Measurements from ENCODE around the gene DNMT3A.
A peak's percentile ranks its signal among the peaks of the same experiment; 100 is the strongest.

DNMT3A gene

DNA sequence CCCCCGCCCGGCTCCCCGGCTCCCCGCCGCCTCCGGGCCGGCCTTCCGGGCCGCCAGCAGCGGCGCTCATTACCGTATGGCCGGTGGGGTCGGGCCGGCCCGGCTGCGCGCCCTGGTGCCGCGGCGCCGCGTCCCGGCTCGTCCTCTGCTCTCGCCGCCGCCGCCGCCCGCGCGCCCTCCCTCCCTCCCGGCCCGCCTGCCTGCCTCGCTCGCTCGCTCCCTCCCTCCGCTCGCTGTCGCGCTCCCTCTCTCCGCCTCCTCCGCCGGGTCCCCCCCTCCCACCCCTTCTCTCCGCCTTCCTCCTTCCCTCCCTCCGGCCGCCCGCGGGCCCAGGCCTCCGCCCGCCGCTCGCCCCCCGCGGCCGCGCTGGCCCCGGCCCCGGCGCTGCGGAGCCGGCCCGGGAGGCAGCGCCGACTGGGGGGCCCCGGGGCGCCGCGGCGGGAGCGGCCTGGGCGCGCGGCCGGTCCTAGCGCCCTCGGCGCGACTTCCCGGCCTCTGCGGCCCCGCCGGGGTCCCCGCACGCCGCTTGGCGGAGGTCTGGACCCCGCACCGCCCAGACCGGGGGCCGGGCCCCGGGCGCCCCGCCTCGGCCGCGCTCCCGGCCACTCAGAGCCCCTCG lies at the start of gene DNMT3A:
Gene DNMT3A, minus strand, starts transcription at position 173 of the 619 bp plus-strand sequence. CDS start 27,941 bp downstream, outside the sequence.
- DNase-seq: peak; percentile 58 to 59

DNA sequence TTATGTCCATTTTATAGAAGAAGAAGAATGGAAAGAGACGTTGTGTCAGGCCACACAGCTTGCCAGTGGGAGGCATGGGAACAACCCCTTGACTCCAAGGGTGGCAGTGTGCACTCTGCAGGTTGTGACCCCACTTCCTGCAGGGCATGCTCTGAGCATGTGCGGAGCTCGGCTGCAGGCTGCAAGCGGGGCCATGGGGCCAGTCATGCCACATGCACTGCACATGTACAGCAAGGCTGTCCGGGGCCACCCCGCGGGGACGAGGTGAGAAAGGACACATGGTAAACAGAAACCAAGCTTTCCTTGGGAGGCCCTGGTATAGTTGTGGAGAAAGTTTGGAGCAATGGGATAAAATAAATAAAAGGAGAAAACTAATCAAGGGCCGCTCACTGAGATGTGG lies 47.4 kb upstream of the DNMT3A start:
- no peak for DNase-seq

GRCh38 chr2:25388491-25388890 lies 46.8 kb upstream of the DNMT3A start:
- no peak for DNase-seq

DNA sequence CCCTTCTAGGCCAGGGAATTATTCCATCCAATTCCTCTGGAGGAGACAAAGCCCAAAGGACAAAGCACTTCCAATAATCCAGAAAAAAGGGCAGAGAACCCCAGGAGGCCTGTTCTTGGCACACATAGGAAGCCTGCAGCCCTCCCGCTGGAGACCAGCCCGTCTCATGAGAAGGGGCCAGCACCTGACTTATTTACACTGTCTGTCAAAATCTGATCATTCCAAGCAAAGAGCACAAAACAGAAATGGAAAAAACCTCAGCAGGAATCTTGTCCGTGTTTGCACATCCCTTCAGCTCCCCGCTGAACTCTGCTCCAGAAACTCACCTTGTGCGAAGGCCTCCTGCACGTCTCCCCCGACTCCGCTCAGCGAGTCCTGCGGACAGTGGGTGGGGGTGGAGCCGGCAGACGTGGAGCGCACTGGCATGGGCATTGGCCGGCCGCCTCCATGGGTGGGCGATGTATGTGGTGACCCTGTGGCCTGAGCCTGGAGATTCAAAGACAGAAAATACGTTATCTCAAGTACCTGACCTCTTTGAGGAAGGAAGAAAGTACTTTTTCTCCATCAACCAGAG lies 46.2 kb upstream of the DNMT3A start:
- no peak for DNase-seq

DNA sequence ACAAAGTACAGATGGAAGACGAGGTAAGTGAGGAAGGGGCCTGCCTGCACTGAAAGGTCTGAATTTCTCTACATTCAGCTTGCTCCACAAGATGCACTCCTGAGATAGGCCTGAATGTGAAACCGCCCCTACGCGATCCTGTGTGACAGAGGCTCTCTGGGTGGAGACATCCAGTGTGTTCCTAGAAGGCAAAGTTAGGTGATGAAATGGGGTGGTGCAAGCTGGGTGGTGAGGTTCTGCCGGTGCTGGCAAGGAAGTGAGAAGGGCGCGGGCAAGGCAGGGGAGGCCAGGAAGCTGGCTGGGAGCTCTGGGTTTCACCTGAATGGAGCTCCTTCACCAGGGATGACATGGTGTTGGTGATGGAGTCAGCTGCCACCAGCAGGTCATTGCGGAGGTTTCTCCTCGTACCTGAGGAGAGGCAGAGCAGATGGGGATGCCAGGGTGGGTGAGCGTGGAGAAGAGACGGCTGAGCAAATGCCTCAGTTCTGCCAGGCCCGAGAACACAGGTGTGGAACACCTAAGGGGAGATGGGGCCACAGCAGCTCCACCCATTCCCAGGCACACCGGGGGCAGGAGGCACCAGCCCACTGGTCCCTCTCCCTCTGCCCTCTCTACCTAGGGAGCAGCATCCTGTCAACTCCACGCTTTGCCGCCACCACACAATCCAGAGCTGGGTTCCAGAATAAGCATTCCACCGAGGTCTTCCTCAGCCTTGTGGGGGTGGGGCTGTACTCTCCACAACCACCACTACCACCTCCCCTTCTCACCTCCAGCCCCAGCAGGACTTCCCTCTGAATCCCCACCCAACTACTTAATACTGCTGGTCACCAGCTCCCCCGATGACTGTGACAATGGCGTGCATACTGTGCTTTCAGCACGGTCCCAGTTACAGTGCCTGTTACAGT lies 45.5 kb upstream of the DNMT3A start:
- DNase-seq: no peak

DNA sequence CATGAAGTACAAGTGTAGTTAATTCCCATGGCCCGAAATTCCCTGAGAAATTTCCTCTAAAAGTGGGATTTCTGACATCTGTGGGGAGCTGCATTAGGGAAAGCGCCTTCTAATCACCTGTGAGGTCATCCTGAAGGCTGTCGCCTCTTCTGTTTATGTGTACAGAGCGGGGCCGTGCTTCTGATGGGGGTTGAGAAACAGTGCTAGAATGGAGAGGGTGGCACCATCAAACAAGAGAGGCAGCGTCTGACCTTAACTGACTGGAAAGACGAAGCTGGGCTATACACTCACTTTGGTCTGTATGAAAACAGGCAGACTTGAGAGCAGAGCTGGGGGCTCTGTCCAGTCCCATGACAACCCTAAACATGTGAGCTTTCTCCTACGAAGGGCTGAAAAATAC lies 44.2 kb upstream of the DNMT3A start:
- no peak for DNase-seq

DNA sequence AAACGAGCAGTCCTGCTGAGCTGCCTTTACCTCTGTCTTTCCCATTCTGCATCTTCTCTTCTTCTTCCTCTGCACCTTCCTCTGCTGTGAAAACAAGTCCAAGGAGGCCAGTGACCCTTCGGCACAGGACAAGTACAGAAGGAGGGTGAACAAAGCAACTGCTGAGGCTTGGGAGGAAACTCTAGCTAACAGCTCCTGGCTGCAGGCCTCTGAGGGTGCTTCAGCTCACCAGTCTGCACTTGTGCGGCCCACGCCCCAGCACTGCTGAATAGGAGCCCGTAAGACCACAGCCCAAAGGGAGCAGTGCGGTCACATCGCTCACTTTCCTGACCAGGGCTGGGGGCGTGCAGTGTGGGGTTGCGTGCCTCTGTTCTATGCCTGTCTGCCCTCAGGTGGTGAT lies 42.1 kb upstream of the DNMT3A start:
- DNase-seq: no peak

- DNase-seq: no peak
Measured at GRCh38 chr2:25381502-25381901, 39.8 kb upstream of the DNMT3A start.

DNA sequence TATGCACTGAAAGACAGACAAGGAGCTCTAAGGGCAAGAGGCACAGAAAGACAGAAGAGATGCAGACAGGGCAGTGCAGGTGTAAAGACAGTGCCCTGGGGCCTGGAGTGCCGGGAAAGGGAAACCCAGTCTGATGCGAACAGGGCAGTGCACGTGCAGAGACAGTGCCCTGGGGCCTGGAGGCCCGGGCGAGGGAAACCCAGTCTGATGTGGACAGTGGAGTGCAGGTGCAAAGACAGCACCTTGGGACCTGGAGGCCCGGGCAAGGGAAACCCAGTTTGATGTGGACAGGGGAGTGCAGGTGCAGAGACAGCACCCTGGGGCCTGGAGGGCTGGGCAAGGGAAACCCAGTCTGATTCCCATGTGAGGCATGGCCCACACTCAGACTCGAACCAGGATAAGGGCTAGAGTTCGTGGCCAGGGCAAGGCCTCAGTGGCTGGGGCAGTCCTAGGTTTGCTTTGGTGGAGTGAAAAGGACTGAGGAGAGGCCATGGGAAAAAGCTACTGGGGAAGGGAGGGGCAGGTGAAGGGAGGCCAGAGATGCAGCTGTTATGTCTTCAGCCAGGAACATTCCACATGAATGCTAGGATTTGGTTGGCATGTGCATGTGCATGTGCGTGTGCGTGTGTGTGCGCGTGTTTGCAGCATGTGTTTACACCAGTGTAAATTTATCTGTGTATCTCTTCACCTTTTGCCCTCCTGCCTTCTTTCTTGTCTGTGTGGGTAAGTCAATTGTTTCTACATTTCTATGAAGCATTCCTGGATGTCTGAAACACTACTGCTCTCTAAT lies 39.1 kb upstream of the DNMT3A start:
- no peak for DNase-seq

DNA sequence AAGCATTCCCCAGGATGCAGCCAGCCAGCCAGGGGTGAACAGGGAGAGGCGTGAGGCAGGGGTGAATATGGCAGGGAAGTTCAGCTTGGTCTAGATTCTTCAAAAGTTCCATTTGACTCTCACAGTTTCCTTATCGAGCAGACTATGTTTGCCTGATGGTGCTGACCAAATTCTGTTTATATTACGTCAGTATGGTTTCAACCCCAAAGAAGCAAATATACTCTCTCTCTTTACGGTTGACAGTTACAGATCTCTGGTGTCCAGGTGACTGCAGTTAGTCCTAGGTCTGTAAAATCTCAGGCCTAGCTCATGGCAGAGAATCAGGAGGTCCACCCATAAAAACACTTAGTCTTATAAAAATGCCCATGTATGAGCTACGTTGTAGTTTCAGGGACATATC lies 38.3 kb upstream of the DNMT3A start:
- no peak for DNase-seq

DNA sequence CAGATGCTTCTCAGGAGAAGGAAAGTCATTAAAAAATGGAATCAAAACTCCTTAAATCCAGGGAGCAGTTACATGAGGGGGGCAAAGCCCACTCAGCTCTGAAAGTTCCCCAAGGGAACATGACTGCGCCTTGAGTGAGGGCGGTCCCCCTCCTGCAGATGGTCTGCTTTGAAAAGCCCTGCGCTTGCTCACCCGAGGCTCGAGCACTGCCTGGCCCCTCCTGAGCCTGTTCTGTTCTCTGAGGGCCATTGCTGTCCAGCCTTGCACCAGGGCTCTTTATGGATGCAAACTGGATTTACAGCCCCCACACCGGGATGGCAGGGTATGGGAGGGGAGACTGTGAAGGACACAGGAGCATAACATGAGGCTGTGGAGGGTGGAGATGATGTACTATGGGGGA lies 37.8 kb upstream of the DNMT3A start:
- DNase-seq: no peak

- DNase-seq: no peak
Measured at GRCh38 chr2:25378731-25379490, 37.2 kb upstream of the DNMT3A start.

DNA sequence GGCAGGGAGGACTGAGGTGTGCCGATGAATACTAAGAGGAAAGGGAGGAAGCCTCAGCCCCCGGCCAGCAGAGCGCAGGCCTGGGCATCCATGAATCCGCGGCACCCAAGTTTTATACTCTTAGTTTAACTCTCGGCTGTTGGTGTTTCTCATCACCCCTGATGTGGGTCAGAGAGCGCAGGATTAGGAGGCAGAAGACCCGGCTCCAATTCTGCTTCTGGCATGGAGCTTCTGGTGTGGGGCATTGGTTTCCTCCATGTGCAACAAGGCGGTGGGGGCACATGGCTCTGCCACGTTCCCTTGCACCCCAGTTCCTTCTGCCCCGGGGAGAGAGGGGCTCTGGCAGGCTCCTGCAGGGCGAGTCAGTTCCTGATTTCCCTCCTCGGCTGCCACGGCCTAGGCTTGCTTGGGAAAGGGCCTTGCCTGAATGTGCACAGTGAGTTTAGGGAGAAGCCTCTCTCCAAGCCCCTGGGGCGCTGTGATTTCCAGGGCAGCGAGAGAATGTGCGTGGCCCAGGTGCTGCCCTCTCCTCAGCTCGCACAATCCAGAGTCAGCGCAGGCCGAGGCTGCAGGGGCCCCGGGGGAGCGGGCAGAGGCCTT lies 36.2 kb upstream of the DNMT3A start:
- no peak for DNase-seq

- DNase-seq: peak; percentile 91 to 92
Measured at GRCh38 chr2:25376750-25377621, 35.3 kb upstream of the DNMT3A start.

- DNase-seq: no peak
Measured at GRCh38 chr2:25375989-25376545, 34.3 kb upstream of the DNMT3A start.

GRCh38 chr2:25375371-25375988 lies 33.8 kb upstream of the DNMT3A start:
- no peak for DNase-seq

GRCh38 chr2:25374827-25375226 lies 33.1 kb upstream of the DNMT3A start:
- no peak for DNase-seq

- no peak for DNase-seq
Measured at GRCh38 chr2:25374411-25374810, 32.7 kb upstream of the DNMT3A start.

DNA sequence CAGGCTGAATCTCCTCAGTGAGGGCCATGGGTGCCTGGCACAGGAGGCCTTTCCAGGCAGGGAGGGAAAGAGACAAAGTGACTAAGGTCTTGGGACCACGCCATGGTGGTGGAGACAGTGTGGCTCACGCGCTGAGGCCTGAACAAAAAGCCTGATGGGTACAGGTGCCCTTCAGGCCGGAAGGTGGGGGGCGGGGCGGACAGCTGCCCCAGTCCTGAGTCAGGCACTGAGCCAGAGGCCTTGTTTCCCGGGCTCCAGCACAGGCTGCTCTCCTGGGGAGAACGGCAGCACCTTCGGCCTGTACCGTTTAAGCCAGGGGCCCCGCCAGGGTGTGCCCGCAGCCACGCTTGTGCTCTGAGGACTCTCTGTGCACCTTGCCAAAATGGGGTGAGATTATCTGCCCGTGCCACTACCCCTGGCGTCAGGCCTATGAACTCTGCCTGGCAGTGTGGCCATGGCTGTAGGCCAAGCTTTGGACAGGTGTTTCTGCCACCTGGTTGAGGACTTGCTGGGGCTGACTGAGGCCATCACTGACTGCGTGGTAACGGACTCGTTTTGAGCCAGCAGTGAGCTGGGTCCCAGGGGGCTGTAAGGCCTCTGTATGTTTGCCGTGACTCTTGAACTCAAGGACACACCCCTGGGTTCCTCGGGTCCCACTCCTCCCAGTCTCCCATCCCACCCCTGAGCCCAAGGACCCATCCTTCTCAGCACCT lies 31.7 kb upstream of the DNMT3A start:
- DNase-seq: no peak

Data from activated CD4-positive, alpha-beta T cell treated with anti-CD3 and anti-CD28 coated beads, Interleukin-2, amount 50 U/mL, for 48 hours (primary cell).